NCI-H1092 treated with DMSO at 0.1 percent for 48 hours (cell line): ENCODE data around the gene AVPI1.
"Not testable (repeated sequence)": the region's sequence is repeated elsewhere in the genome, so short reads cannot be mapped to it uniquely, and the experiment has no call there.

Experiments used
- DNase-seq: peaks from one replicate; lab custom pipeline; 2025; lab: John Stamatoyannopoulos, UW

The AVPI1 gene

DNA sequence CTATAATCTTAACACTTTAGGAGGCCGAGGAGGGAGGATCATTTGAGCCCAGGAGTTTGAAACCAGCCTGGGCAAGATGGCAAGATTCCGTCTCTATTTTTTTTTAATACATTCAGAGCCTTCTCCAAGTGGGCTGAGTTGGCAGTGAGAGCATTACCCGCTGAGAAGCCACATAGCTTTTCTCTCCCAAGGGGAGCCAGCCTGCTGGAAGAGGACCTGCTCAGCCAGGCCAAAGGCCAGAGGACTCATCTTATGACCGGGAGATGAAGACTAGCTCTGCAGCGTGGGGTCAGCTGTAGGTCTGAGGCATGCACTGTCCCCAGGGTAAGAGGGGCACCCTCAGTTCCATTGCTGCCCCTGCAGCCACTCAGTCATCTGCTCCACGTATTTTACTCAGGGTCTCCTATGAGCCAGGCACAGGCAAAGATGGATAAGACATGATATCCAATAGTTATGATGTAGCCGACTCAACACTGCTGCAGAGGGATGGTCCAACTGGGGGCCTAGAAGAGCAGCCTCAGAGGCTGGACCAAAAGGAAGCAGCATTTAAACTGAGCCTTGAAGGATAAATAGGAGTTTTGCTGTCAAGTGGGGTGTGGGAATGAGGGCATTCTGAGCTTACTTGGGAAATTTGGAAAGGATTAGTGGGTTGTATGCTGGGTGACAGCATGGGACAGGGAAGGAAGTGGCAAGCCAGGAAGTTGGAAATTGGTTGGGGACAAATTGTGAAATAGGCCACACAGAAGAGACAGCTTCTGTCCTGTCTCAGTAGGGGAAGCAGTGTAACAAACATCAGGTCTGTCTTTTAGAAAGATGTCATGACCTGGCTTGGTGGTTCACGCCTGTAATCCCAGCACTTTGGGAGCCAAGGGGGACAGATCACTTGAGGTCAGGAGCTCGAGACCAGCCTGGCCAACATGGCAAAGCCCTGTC, 24.9 kb upstream of the AVPI1 start:
- DNase-seq, result no peak

DNA sequence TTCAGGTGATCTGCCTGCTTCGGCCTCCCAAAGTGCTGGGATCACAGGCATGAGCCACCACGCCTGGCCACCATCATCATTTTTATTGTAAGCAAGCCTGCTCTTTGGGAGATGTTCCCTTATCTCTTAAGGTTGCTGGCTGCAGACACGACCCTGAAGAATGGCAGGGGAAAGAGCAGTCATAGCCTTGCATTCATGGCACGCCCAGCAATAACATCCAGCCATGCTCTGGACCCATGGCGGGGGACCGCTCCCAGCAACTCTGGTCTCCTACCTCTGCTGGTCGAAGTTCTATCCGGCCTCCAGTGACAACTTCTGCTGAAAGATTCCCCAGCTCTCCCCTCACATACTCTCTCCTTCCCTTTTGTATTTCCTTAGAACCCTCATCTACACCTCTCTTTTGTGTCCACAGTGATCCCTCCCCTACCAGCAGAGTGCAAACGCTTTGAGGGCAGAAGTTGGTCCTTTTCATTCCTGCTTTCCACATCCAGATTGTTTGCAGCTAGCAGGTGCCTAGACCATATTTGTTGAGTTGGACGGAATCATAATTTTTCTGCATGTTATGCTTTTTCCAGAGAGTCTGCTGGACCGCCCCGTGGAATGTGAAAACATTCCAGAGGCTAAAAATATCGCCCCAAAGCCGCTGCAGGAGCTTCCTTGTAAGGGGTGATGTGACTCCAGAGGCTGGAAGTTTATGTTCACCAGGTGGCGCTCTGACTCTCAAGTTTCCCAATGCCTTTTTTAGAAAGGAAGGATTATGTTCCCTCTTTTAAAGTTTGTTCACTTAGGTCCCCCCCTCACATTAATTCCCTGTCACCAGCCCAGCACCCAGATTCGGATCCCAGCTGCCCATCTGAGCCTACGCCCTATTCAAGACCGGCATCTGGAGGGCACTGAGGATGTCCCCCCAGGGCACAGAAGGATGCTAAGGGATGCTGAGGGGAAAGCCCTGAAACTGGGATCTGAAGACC, 22.2 kb upstream of the AVPI1 start:
- no peak for DNase-seq

DNA sequence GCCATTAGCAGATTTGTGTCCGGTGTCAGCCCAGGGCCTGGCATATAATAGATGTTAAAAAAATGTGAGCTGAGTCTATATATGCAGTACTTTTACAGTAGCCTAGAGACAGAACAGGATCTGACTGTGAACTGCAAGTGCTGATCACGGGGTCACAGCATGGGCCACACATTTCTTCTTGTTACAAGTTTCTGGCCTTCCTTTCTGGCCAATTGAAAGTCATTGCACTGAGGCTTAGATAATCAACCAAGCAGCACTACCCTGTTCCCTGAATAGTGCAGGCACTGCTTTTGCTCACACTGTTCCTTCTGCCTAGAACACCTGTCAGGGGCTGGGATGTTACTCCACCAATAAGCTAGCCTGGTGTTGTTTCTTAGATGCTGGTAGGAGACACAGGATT, 21.1 kb upstream of the AVPI1 start:
- no peak for DNase-seq

DNA sequence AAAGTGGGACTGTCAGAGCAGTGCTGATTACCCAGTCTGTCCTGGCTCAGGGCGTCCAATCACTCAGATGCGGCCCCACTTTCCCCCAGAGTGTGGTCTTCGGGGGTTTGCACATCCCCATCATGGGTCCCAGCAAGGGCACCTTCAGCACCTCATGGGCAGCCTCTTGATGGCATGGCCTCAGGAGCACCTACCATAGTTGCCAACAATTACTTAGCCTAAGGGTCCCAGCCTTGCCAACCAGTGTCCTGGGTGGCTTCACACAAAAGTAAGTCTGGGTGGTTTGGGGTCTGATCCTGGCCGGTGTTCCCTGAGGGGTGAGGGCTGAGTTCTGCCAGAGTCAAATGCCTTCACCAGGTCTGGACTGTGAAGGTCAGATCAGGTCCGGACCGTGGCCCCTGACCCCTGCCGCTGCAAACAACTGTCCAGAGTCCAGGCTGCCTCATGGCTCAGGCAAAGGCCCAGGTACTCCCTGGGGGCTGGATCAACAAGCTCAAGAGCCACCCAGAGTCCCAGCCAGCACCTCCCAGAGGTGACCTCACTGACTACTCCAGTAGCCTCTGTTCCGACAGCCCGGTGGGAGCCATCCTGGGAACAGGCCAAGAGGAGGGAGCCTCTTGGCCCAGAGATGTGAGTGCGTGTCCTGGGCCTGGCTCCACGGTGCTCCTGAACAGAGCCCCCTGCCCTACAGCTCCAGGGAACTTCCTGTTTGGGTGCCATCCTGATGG, 20.3 kb upstream of the AVPI1 start:
- no peak for DNase-seq

DNA sequence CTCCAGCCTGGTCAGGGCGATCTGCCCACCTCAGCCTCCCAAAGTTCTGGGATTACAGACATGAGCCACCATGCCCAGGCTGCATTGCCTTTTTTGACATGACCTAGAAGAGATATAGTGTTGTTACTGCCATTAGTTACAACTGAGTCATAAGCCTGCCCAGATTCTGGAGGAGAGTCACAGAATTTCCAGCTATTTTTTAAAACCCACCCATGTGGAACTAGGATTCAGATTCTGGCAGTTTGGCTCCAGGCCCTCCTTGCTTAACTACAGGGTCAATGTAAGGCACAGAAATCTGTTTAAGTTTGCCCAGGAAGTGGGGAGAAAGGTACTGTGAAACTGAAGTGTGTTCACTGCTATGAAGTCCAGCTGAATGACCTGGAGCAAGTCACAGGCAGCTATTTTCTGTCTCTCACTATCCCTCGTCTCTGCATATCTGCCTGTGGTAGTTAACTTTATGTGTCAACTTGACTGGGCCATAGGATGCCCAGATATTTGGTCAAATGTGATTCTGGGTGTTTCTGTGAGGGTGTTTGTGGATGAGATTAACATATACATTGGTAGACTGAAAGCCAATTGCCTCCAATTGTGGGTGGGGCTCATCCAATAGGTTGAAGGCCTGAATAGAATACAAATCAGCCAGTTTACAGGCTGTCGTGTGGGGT, 18.1 kb upstream of the AVPI1 start:
- DNase-seq, result no peak

DNA sequence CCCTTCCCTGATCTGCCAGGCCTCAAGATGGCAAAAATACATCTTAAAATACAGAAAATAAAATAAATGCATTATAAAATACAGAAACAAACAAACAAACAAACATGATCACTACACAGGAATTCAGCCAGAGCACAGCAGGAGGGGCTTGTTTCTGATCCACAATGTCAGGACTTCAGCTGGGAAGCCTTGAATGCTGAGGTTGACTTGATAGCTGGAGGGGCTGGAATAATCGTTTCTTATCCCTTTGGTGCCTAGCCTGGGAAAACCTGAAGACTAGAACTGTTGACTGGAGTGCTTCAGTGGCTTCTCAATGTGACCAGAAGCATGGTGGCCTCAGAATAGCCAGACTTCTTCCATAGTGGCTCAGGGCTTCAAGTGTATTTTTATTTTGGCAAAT, 17.3 kb upstream of the AVPI1 start:
- no peak for DNase-seq

DNA sequence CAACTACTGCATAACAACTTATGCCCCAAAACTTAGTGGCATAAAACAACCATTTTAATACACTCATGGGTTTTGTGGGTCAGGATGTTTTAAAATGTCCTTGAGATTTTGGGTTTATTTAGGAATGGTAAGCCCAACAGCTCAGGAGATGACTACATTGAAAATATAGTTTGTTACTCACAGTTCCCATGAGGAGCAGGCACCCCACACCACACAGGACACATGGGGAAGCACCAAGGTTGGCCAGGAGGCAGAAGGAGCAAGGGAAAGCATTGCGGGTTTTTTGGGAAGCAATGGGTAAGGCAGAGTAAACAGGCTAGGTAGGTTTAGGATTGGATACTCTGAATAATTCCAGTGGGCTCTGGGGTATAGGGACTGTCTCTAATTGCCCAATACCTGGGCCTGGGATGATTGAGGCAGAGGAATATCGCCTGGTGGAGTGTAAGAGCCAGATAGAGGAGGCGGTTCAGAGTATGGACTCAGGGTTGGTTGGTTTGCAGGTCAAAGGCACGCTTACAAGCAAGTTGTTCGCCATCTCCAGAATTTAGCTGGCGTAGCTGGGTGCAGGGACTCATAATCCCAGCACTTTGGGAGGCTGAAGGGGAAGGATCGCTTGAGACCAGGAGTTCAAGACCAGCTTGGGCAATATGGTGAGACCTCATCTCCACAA, 16.5 kb upstream of the AVPI1 start:
- DNase-seq, result no peak

DNA sequence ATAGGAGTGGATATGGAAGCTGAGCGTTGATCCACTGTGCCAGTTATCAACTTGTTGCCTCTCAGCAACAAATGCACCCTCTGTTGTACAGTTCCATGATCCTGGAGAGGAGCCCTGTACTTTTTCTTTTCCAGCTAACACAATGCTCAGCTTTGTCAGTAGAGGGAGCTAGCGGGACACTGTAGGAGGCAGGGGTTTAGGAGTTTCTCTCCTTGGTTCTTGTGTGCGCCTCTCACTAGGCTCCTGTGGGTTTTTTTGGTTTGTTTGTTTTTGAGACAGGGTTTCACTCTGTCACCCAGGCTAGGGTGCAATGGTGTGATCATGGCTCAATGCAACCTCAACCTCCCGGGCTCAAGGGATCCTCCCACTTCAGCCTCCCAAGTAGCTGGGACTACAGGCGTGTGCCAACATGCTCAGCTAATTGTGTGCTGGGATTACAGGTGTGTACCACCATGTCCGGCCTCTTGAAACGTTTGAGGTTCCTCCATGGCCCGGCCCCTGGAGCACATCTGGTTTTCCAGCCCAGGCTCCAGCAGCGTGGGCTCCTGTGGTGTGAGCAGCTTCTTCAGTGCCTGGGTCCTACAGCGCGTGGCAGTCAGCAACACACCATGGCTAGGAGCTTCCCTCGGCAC, 14.5 kb upstream of the AVPI1 start:
- DNase-seq, result peak; percentile 60

DNA sequence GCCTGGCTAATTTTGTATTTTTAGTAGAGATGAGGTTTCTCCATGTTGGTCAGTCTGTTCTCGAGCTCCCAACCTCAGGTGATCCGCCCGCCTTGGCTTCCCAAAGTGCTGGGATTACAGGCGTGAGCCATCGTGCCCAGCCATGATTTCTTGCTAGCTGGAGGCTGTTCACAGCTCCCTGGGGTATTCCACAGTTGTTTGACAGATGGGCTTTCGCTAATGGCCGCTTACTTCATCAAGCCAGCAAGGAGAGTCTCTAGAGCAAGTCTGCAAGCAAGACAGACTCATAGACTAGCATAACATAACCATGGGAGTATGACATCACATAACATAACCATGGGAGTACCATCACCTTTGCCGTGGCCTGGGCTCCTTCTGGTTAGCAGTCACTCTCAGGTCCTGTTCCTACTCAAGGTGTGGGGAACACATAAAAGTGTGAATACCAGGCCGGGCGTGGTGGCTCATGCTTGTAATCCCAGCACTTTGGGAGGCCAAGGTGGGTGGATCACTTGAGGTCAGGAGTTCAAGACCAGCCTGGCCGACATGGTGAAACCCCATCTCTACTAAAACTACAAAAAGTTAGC, 11.1 kb upstream of the AVPI1 start:
- DNase-seq, result not testable (repeated sequence)

DNA sequence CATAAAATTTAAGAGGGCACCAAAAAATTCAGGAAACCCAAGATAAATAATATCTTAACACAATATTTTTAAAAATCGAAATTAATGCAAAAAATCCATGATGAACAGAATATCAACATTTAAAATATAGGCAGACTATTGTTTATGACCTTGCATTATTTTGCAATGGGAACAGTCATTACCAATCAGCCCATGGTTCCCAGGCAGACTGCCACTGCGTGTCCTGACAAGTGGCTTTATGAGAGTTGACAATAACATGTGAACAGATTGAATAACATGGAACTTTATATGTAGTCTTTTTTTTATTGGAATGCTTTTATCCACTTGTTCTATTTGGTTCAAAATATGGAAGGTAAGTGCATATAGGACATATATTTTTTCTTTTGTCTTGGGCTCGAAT, 3.1 kb upstream of the AVPI1 start:
- no peak for DNase-seq

DNA sequence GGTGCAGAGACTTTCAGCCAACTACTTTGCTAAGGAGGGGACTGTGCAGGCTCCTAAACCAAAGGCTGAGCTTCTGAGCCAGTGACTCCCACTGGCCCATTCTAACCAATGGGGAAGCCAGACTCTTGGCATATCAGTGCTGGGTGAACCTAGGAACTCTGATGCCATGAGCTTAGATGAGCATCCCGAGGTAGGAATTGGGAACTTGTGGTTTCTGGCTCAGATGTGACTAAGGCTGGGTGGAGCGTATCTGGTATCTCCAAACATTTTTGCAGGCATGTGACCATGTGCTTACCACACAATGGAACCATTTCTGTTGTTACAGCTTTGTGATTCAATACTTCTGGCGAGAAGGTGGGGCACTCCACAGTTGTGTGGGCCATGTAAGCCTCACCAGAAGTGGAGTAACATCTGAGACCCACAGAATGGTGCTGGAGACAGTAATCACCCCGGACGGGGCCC, 2.5 kb upstream of the AVPI1 start:
- no peak for DNase-seq

DNA sequence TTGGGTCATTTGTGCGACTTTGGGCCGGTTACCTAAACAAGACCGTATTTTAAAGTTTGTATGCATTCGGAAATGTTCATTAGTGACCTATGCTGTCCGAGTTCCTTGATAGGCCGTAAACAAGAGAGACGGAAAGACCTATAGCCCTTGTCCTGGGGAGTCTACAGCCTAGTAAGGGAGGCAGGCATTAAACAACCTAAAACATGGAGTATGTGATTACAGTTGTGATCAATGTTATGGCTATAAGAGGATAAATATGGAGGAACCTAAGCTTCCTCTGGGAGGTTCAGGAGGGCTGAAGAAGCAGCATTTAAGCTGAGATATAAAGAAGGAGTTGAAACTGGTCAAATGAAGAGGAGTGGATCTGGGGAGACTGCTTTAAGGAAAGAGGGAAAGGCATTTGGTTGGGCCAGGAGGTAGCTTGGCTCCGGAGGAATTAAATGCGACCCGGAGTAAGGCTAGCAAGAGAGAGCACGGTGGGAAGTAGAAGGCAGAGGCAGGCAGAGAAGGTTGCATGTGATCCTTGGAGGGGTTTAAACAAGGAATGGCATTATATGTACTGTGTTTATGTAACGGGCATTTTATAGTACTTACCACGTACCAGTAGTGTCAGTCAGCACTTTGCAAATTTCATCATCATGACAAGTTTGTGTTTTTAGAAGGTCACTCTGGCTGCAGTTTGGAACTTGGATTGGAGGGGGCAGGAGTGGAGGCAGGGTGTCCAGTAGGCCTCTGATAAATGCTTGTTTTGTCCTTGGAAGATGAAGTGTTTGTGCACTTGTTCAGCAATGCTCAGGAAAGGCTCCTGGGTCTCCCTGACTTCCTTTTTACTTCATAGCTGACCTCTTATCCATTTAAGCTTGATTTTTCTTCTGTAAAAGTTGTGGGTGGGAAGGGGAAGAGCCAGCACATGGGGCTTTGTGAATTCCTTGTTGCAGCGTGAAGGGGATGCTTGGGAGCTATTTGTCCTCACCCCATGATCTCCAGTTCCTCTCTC, 1.0 kb upstream of the AVPI1 start:
- no peak for DNase-seq

DNA sequence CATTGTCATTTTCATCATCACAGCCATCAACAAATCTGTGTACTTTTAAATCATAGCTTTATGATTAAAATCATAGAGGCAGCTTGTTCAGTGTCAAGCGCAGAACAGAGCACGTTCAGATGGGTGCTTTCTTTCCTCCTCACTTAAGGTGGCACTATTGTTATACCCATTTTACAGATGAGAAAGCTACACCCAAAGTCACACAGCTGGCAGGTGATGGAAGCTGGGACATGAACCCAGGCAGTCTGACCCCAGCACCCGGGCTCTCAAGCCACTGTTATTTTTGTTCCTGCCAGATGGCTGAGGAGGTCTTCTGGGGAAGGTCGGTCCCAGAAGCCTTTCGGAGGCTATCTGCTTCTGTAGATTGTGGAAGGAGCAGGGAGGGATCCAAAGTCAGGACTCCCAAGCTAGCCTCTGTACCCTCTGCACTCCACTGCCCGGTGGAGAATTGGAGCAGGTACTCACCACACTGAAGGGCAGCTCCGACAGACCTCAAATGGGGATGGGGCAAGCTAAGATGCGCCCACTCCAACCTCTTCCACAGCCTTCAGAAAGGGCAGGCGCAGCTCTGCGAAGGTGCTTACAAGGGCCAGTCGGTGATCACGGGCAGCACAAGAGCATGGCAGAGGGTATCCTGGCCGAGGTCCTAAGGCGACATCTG, 610 bp downstream of the AVPI1 start:
- DNase-seq, result peak; percentile 8

DNA sequence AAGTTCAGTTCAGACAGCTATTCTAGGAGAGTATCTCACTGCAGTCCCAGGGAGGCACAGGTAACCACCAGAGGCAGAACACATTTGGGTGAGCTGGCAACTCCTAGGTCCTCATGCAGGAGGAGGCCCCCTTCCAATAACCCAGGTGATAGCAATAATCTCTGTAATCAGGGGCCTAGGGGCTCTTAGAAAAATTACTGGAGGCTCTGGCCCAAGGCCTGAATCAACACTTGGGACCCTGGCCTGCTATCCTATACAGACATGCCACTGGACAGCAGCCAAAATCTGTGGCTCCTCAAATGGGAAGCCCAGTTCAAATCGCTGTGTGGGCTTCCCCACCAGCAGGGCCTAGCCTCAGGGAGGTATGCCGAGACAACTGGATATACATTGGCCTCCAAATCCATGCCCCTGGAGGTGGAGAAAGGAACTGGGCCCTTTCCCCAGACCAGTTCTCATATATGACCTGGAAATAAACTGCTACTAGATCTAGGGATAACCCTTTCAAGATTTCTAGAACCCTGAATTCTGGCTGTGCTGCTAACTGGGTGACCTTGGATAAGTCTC, 1.6 kb downstream of the AVPI1 start:
- no peak for DNase-seq

DNA sequence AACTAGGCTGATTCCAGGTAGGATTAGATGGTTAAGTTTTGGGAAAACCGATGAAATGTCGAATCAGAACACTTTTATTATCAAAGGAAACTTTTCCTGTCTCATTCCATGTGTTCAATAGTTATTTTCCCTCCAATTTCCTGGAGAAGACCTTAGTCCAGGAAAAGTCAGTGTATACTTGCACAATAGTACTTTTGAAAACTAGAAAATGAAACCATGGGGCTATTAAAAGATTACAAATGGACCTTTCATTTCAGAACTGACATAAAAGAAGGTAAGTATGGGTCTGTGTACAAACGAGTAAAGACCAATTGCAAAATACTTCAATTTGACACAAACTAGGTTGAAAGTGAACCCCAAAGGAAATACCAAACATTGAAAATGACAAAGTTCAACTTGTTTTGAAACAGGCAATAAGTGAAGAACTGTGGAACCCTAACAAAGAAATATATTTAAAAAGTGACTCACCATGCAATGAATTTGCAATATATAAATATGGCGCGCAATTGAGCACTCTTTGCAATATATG, 2.1 kb downstream of the AVPI1 start:
- DNase-seq, result no peak

DNA sequence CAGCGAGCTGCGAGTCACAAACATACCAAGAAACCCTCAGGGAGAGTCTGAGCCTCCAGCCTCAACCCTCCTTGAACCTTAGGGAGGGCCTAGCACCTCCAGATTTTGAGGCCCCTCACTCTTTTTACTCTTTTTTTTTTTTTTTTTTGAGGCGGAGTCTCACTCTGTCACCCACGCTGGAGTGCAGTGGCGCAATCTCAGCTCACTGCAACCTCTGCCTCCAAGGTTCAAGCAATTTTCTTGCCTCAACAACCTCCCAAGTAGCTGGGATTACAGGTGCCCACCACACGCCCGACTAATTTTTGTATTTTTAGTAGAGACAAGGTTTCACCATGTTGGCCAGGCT, 2.7 kb downstream of the AVPI1 start:
- DNase-seq, result not testable (repeated sequence)

DNA sequence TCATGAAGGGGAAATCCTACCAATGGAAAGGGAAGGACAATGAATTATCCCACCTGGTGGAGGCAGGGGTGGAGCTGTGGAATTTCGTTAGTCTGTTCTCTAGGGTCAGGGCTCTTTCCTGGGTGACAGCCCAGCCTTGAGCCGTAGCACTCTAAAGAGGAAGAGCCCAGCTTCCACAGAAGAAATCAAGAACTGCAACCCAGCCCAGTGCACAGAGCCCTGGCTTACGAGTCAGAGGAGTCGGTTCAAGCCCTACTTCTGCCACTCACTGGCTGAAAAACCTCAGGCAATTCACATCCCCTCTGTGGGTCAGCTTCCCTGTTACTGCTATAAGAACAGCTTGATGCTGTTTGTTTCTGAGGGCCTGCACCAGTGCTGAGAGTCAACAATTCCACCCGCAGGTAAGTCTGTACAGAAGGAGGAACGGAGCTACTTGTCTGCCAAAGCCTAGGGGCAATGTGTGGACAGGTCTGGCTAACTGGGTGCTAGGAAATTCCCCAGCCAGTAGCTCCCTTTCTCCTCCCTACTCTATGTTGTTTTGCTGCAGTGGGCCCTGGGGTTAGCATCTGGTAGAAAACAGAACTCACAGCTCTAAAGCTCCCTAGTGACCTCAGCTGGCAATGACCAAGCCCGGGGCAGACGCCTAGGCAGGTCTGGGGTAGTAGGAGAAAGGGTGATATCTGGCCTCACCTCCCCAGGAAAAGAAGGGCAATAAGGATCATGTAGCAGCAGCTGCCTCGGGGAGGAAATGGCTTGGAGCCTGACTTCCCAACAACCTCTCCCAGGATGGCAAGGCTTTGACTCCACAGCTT, 3.3 kb downstream of the AVPI1 start:
- DNase-seq, result no peak
